A204.1 (cell line): ENCODE results near the gene PLEKHG4.

Experiments
- FAIRE-seq: peaks from 2 replicates; lab custom pipeline; 2012; peaks lifted over from hg19 to GRCh38; lab: Jason Lieb, UNC

The PLEKHG4 gene

GRCh38 chr16:67279296-67280089 is at the start of gene PLEKHG4:
PLEKHG4 (plus strand) TSS chr16:67279532; CDS start chr16:67280045, 513 bp downstream.
- no peak for FAIRE-seq

- FAIRE-seq = no peak
These were observed 49.2 kb upstream of the PLEKHG4 start for GRCh38 chr16:67229906-67230808.

DNA sequence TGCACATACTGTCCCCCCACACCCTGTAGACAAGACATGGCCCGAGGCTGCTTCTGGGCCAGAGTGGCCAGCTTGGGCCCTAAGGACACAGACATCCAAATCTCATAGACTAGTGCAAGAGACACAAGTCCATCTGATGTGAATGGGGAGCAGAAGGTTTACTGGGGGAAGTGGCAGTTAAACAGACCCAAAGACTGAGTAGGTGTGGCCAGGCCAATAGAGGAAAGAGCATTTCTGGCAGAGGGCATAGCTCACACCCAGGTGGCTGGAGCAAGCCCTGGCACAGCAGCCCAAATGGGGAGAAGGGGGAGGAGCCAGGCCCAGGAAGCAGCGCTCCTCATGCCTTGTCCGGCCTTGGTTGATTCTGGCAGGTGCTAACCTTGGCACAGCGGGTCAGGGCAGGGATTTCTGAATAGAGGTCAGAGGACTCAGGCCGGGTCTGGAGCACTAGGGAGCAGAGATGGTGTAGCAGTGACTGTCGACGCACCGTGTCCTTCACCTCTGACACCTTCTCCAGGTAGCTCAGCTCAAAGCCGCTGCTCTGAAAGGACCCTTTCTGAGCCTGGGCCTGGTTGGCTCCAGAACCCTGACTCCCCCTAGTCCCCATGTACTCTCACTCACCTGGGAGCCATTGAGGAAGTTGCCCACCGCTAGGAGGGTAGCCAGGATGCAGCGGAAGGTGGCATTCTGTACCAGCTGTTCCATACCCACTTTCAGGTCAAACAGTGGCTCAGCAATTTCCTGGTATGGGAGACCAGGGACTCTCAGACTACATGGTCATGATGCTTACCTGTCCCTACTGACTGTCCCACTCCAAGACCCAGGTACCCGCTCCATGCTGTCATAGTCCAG is 48.3 kb upstream of the PLEKHG4 start:
- no peak for FAIRE-seq

GRCh38 chr16:67233596-67233995 is 45.7 kb upstream of the PLEKHG4 start:
- FAIRE-seq = no peak

DNA sequence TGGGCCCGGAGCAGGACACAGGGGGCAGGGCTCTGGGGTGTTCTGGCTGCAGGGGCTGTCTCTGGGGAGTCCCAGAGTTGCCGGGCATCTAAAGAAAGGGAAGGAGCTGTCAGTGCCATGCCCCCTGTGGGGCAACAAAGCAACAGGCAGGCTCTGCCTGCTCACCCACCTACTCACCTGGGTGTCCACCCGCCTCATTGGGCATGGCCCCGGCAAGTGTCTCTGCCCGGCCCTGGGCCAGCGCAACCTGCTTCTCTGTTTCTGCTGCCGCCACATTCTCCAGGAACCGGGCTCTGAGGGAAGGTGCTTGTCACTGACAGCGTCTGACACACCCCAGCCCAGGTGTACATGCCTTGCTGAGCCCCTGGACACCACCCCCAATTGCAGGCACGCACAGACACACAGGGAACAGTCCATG is 45.1 kb upstream of the PLEKHG4 start:
- no peak for FAIRE-seq

GRCh38 chr16:67235816-67236562 is 43.3 kb upstream of the PLEKHG4 start:
- no peak for FAIRE-seq

- no peak for FAIRE-seq
These were observed 42.6 kb upstream of the PLEKHG4 start for GRCh38 chr16:67236563-67237395.

DNA sequence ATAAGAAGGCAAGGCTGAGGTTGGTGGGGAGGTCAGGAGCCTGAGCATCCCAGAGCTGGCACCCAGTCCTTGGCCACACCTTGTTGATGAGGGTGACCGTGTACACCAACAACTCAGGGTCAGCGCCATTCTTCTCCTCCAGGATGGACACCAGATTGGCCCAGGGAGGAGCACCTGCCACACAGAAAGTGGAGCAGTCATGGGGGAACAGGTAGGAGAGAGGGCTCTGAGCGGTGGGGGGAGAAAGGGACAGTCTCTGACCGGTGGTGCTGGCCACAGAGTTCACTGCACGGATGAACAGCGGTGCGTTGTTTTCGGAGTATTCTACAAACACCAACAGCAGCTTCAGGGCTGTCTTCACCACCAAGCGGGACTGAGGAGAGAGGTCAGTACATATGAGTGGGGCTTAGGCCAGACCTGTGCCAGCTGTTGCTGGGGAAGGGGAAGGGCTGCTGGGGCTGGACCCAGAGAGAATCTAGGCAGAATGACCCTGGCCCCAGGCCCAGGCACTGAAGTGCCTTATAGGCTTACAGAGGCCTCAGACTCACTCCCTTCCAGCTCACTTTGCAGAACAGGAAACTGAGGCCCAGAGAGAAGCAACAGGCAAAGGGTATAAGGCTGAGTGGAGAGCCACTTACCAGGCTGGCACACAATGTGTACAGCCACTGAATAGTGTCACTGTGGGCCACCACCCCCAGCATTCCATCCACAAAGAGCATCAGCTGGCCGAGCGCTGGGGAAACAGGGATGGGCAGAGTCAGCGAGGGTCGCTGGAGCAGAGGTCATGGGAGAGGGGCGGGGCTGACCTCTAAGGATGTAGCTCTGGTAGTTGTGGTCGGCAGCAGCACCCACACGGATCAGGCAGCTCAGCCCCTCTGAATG is 41.7 kb upstream of the PLEKHG4 start:
- FAIRE-seq = no peak

DNA sequence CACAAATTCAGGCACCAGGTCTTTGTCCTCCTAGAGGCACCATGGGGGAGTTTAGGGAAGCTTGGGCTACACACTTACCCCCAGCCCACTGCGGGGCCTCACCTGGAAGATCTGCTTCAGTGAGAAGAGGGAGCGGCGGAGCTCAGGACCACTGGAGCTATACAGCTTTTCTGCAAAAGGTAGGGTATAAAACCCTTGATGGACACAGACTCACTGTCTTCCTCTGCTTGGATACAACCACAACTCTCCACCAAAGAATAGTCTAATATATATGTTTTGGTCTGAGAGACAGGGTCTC is 41.1 kb upstream of the PLEKHG4 start:
- no peak for FAIRE-seq

DNA sequence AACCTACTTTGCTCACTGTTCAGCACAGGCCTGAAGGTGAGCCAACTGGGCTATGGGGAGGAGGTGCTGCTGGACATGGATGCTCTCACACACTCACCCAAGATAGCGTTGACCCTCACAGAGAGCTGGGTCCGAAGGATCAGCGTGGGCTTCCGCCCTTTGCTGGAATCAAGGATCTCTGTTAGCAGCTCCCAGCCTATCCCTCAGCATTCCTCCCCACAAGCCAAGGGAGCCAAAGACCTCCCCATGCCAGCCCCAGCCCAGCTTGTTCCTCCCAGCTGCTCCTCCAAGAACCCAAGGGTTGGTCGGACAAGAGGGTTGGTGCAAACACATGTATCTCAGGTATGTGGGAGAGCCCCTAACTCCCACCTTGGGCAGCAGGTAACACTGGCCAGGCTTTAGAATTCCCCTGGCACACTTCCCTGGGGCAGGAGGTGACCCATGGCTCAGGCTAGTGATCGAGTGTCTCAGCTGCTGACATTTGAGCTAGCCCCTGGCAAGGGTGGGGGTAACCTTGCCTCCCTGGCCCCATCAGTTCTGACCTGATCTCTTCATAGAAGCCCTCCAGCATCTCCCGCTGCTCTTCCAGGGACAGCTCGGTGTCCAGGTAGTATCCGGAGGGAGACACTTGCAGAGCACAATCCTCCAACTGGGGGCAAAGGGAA is 40.4 kb upstream of the PLEKHG4 start:
- FAIRE-seq = no peak

GRCh38 chr16:67240506-67240905 is 38.8 kb upstream of the PLEKHG4 start:
- FAIRE-seq = no peak

- FAIRE-seq = no peak
These were observed 38.1 kb upstream of the PLEKHG4 start for GRCh38 chr16:67241008-67241900.

DNA sequence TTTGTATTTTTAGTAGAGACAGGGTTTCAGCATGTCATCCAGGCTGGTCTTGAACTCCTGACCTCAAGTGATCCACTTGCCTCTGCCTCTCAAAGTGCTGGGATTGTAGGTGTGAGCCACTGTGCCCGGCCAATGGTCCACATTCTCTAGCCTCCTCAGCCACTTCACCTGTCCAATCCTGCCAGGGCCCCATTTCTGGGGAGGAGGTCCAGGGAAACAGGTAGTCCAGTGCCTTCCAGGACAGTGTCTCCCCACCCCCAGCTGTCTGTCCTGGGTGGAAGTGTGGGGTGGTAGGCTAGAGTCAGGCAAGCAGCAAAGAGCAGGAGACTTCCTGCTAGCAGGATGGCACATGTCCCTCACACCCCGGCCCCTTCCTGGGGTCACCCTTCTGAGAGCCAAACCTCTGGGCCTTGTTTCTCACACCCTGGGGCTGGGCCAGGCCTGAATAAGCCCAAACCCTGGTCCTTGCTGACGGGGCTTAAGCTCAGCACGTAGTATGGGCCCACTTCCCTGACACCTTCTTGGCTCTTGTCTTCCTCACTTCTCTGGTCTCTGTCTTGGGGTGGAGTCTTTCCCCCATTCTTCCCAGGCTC is 37.1 kb upstream of the PLEKHG4 start:
- FAIRE-seq = no peak

DNA sequence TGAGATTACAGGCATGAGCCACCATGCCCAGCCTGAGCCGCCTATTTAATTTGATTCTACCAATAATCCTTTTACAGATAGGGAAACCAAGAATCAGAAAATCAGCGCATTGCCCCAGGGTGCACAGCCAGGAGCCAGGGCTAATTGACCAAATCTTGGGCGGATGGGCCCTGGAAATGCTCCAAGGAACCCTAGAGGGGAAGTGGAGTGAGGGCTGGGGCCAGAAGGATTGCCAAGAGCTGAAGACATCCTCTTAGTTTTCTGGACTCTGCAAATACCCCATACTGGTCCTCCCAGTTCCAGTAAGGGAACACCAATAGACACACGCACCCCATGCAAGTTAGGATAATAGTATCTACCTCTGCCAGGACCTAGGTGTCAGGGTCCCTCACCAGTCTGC is 35.9 kb upstream of the PLEKHG4 start:
- FAIRE-seq = no peak

DNA sequence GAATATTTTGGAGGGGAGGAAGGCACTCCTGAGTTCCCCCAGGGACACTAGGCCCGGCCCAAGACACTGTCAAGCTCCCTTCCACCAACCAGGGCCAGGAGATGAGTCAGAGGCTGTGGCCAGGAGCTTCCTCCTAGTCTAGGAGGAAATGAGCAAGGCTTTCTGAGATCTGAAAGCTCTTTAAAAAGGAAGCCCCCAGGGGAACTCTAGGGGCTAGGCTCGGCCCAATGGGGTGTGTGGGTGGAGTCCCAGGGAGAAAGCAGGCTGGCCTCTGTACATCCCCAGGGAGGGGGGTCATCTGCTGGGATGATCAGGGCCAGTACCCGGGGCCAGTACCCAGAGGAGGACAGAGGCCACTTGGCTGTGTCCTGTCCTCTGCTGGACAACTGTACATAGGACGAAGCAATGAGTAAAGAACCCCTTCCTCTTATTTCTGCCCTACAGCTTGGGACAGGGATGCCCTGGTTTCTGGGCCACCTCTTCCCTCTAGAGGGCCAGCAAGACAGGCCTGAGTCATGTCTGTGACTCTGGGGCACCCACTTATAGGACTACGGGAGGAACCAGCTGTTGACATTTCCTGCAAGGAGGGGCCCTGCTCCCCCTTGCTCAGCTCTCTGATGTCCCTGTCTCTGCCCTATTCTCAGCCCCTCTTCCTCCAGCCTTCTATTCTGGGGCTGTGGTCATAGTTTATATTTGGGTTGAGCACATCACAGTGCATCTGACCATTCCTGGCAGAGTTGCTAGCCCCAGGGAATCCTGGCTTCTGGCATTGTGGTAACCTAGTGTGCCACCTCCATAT is 34.7 kb upstream of the PLEKHG4 start:
- no peak for FAIRE-seq

GRCh38 chr16:67245186-67245585 is 34.1 kb upstream of the PLEKHG4 start:
- no peak for FAIRE-seq

DNA sequence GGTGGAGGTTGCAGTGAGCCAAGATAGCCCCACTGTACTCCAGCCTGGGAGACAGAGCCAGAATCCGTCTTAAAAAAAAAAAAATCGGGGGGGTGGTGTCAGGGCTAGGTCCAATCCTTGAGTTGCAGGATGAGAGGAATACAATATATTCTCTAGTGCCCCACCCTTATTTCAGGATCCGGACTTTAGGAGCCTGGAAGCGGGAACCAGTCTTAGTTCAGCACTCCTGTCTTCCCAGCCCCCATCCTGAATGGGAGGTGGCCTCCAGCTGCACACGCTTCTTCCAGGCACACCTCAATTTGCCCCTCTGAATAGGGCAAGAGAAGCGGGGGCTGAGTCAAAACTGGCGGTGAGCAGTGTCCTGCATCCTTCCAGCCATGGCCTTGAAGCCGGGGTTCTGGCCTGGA is 33.7 kb upstream of the PLEKHG4 start:
- no peak for FAIRE-seq
